Fibroblast of skin of right biceps (primary cell): Measurements from ENCODE around the gene CCDC68.
"Not testable (repeated sequence)": the region's sequence is repeated elsewhere in the genome, so short reads cannot be mapped to it uniquely, and the experiment has no call there.

ENCODE experiments used
- DNase-seq: peaks from one replicate; pipeline ENCODE4 v3.0.0-alpha.2; 2013

Gene CCDC68

DNA sequence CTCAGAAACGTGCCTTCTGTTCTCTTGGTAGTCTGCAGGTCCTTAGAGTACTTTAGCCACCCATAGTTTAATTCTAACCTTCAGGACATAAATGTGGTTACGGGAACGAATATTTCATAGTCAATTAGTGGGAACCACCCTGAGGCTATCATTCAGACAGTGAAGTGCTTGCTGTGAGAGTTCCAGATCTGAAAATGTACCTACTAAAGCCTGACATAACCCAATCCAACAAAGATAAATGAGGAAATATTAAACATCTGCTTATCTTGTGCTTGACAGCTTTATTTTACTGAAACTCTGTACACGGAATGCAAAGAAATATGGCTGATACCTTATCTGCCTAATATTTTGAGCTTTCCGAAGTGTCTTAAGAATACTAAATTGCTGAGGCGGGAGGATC is 88.0 kb downstream of the CCDC68 start:
- no peak for DNase-seq

DNA sequence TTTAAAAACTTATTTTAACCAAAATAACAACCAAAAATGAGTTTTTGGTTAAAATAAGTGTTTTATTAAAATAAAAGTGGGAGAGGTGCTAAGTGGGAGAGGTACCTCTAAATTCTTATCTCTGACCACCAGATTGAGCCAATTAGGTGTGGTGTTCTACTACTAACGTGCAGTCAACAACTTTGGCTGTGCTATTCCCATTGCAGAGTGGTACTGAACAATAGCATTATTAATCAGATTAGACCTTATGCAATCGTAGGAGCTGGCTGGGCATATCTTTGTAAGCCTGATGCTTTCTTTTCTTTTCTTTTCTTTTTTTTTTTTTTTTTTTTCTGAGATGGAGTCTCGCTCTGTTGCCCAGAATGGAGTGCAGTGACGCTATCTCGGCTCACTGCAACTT is 92.1 kb downstream of the CCDC68 start:
- DNase-seq, result no peak

DNA sequence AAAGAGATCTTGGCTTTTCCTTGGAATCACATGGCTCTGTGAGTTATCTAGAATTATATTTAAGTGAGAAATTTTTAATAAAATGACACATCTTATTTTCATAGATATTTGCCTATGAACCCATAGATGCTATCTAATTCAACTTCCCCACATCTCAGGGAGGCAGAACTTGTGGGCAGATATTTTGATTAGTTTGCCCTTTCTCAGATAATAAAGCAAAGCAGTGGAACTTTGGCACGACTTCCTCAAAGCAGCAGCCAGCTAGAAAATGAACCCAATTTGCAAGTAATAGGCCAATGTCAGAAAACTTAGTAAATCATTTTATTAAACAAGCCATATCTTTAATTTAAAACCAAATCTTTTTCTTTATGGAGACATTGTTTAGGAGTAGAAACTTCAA is 98.3 kb downstream of the CCDC68 start:
- DNase-seq, result no peak

DNA sequence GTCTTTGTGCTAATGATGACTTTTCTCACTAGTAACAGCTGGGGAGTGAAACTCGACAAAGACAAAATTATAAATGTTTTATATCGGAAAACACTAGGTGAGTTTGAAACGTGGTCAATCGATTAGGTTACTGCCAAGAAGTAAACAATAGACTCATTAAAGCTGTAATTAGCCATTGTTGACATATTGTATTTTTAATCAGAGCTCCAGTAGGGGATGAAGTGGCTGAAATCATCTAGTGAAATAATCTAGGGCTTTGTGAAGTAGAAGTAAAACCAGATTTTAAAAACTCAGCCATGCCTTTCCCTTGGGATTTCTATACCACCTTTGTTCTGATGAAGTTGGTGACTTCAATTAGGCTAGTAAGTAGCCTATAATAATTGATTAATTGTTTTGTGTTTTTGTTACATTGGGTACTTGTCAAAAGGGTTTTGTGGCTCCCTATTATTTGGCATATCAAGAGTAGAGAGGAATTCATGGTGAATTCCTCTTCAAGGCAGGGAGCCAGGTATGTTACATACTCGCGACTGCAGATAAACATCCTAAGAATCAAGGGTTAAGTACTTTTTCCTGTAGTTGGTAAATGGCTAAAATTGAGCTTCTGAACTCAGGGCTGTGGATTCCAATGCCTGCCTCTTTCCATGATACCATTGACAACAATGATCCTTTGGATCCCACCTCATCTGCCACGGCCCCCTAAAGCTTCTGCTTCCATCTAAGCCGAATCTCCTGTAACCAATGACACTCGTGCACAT is 99.4 kb downstream of the CCDC68 start:
- no peak for DNase-seq

DNA sequence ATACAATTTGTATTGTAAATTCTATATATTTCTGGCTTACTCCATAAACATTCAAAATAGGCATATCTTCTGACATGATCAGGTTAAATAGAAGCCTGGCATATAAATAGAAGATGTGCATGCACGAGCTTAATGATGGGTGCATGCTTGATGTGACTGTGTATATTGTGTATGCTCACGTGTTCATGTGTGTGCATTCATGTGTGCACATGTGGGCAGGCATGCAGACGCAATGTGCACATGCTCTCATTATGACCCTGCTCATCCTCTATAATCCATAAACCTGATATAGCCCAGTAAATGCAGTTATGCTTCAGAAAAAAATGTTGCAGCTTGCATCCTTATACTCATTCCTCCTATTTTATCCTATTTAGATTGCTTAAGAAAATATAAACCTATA is 101.8 kb downstream of the CCDC68 start:
- no peak for DNase-seq

DNA sequence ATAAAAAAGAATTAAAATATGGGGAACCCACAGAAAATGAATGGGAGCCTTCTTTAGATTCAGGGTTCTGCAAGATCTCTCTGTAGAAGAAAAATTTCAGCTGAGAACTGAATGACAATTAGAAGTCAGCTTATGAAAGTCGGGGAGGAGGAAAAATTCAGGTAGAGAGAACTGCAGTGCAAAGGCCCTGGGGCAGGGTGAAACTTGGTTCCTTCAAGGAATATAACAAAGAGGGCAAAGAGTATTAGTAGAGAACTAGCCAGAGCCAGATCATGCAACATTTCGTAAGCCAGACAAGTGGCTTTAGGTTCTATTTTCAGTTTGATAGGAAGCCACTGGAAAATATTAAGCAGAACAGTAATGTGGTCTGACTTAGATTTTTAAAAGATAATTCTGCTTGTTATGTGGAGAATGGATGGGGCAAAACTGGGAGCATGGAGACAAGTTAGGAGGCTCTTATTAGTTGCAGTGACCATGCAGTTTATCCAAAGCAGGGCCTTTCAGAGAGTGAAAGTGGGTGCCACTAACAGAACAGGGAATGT is 103.1 kb downstream of the CCDC68 start:
- no peak for DNase-seq

DNA sequence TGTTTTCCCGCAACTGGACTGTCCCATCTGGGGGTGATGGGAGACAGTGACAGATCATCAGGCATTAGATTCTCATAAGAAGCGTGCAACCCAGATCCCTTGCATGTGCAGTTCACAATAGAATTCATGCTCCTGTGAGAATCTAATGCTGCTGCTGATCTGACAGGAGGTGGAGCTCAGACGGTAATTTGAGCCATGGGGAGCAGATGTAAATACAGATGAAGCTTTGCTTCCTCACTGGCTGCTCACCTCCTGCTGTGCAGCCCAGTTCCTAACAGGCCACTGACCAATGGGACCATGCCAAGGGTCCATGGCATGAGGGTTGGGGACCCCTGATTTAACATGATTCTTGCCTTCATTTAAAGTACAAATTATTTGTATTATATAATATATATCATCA is 104.2 kb downstream of the CCDC68 start:
- not testable (repeated sequence) for DNase-seq

DNA sequence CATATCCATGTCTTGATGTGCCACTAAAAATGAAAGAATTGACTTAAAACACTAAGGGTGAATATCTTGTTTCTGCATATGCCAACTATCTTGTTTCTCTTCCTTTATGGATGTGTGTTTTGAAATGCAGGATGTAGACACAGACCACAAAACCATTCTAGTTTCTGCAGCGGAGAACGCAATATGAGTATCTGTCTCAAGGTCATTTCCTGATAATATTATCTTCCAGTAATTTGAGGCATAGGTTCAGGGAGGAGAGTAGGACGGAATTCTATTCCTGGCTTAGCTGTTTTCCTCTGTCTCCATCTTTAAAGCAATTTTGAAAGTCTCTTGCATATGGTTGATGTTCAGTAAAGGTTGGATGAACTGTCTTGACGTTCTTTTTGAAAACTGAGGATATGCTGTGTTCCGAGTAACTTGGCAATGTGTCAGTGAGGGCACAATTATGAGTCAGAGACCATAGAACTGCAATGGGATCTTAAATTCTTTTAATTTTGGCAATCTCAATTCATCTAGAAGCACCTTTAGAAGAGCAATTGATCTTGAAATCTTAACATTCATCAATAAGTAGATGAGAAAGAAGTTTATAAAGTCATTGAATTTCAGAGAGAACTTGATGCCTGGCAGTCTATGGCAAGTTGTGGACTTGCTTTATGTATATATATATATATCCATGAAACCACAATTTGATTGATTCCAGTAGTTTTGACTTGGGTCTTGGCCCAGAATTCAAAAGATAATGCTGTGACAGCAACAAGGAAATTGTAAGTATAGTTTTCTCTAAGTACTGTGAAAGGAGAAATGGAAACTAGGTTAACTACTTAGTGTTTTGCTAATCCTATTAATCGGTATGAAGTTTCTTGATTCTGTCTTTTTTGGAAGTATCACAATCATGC is 106.2 kb downstream of the CCDC68 start:
- DNase-seq, result peak; percentile 0
